ENCODE results near the gene TTF1. TPM values are rescaled to one million over a fixed set of nuclear protein-coding genes. Genes with fewer than 3 reads are reported as not detected.

The TTF1 gene
- total RNA-seq, 1 experiment from 2014 or later: 26.9 TPM

GRCh38 chr9:132348676-132349075 is 58.0 kb downstream of the TTF1 start:
- no peaks in the 10 kb centered on the region for H3K79me1 ChIP-seq (ENCODE audit: insufficient read depth, low read depth, low read length, poor library complexity, severe bottlenecking)
- no peak overlapping the region for H2BK15ac ChIP-seq (ENCODE audit: low read depth, low read length)
- no peaks in the 10 kb centered on the region for H3K27me3 Mint-ChIP-seq (ENCODE audit: low read depth)
- no peak overlapping the region for H2BK5ac ChIP-seq (ENCODE audit: insufficient read length, low read length)
- WGBS (ENCODE audit: extremely low coverage, insufficient read length, low lambda C conversion rate): no CpG with 5 or more reads among the region's 5 CpGs
- DNase-seq: no peak
- no peaks in the 10 kb centered on the region for H3K4me1 ChIP-seq (ENCODE audit: insufficient read depth, low read length)
- no peaks in the 10 kb centered on the region for H3K23me2 ChIP-seq (ENCODE audit: insufficient read length, low read depth, low read length, poor library complexity, severe bottlenecking)
- no peak overlapping the region for H3K56ac ChIP-seq (ENCODE audit: insufficient read length, low read depth, low read length)
- H4K91ac ChIP-seq (ENCODE audit: insufficient read length, low read depth, low read length): no peak overlapping the region
- H3K9me3 ChIP-seq (ENCODE audit: control insufficient read depth, low read depth, low read length): no peaks in the 10 kb centered on the region
- H4K5ac ChIP-seq (ENCODE audit: insufficient read length, low read depth, low read length): no peak overlapping the region
- no peaks in the 10 kb centered on the region for H3K27me3 ChIP-seq (ENCODE audit: insufficient read depth, low read length)
- H3K18ac ChIP-seq (ENCODE audit: insufficient read length, low read depth, low read length): no peak overlapping the region
- no peaks in the 10 kb centered on the region; a peak in 1 of 5 replicates for H3K9me3 Mint-ChIP-seq
- H3K4ac ChIP-seq (ENCODE audit: low read depth, low read length): no peak overlapping the region
- no peak overlapping the region for H3K9ac ChIP-seq (ENCODE audit: extremely low read depth, insufficient read length, low read length)
- no peak for TF ChIP-seq CTCF (conservative IDR thresholded peaks at IDR 0.05)
- no peak overlapping the region for H2AFZ ChIP-seq (ENCODE audit: low read length)
- no peak overlapping the region for H2BK12ac ChIP-seq (ENCODE audit: insufficient read length, low read depth, low read length)
- H4K20me1 ChIP-seq (ENCODE audit: control insufficient read depth, insufficient read depth, insufficient read length): no peaks in the 10 kb centered on the region
- no peak overlapping the region for H4K8ac ChIP-seq (replicated peaks; ENCODE audit: insufficient read length, low read depth, low read length)
- H3K79me2 ChIP-seq (ENCODE audit: insufficient read depth, low read length): no peaks in the 10 kb centered on the region
- no peak overlapping the region for H3K27ac ChIP-seq (ENCODE audit: insufficient read length, low read depth, low read length)
- no peak overlapping the region for H3K23ac ChIP-seq (ENCODE audit: insufficient read length, low read depth, low read length)
- H3T11ph ChIP-seq (ENCODE audit: low read length): no peak overlapping the region
- no peak overlapping the region for H3K14ac ChIP-seq (ENCODE audit: insufficient read depth, low read length)
- no peak overlapping the region for H2BK20ac ChIP-seq (ENCODE audit: low read depth, low read length, poor library complexity, severe bottlenecking)
- H3K27ac Mint-ChIP-seq: no peak overlapping the region
- no peak overlapping the region for H3K4me2 ChIP-seq (ENCODE audit: insufficient read depth, insufficient read length, low read length)
- H2AK5ac ChIP-seq (ENCODE audit: insufficient read length, low read length): no peak overlapping the region
- H3K36me3 Mint-ChIP-seq (ENCODE audit: insufficient read depth in 1 of 3, low read depth in 3 of 3): peaks cover 44 to 88% (median 67%) of the 10 kb centered on the region in 3 experiments; a peak in 6 of 7 replicates
- H2BK120ac ChIP-seq (ENCODE audit: low read depth, low read length, poor library complexity, severe bottlenecking): no peak overlapping the region
- H3K4me1 Mint-ChIP-seq: peaks cover 9 to 11% of the 10 kb centered on the region in 2 experiments
- H3K4me3 Mint-ChIP-seq: no peak overlapping the region
